Measurements from ENCODE around the gene PDCD2.

GRCh38 chr6:170584181-170584953, at the start of gene PDCD2:
- TF ChIP-seq POLR2A (IDR thresholded peaks at IDR 0.05; ENCODE audit: low read depth, low read length) (peak; percentile 86), POLR2AphosphoS5 (IDR thresholded peaks at IDR 0.05; ENCODE audit: low read depth, low read length) (peak; percentile 76; the same call in 1 of the 2 replicates), TAF1 (IDR thresholded peaks at IDR 0.05; ENCODE audit: low read depth, low read length) (peak; percentile 68), POU2F2 (IDR thresholded peaks at IDR 0.05; ENCODE audit: low read depth, low read length) (no peak)

All from GM12891 (cell line).